Measurements from ENCODE around the gene SCN7A. TPM values are rescaled to one million over a fixed set of nuclear protein-coding genes. Genes with fewer than 3 reads are reported as not detected.
A peak's percentile ranks its signal among the peaks of the same experiment; 100 is the strongest.
"Not testable (repeated sequence)": the region's sequence is repeated elsewhere in the genome, so short reads cannot be mapped to it uniquely, and the experiment has no call there.

SCN7A gene
- total RNA-seq, 2 donors from 2014 or later: 0.18 to 0.29 TPM

- H3K9me3 Mint-ChIP-seq: no peaks in the 10 kb centered on the region
- H3K36me3 ChIP-seq (ENCODE audit: control insufficient read depth, insufficient read depth, low read length): no peaks in the 10 kb centered on the region
- H3K9ac ChIP-seq (ENCODE audit: extremely low read depth, low read length, poor library complexity, severe bottlenecking): no peak overlapping the region
- TF ChIP-seq CTCF (conservative IDR thresholded peaks at IDR 0.05): peak; percentile 81
- WGBS, 2 experiments (ENCODE audit: insufficient coverage in 1 of 2, insufficient read length in 1 of 2): 77 to 82% methylated on average over 3 of the region's 3 CpGs
- H3K4me3 Mint-ChIP-seq: no peak overlapping the region
- H3K27ac ChIP-seq (ENCODE audit: low read depth, low read length): no peak overlapping the region
- no peaks in the 10 kb centered on the region for H3K9me3 ChIP-seq (ENCODE audit: control insufficient read depth, low read length)
- no peaks in the 10 kb centered on the region for H3K4me1 Mint-ChIP-seq
- DNase-seq: no peak
- no peaks in the 10 kb centered on the region for H3K4me1 ChIP-seq (ENCODE audit: control insufficient read depth, insufficient read depth, low read length)
- H3K27ac Mint-ChIP-seq: no peak overlapping the region
- H3K27me3 ChIP-seq (ENCODE audit: control insufficient read depth, insufficient read depth, low read length, poor library complexity, severe bottlenecking): peaks cover 47% of the 10 kb centered on the region
- no peak overlapping the region for H3K4me3 ChIP-seq (ENCODE audit: low read length)
- H3K27me3 Mint-ChIP-seq (ENCODE audit: insufficient read depth): peaks cover 42% of the 10 kb centered on the region
- no peaks in the 10 kb centered on the region for H3K36me3 Mint-ChIP-seq (ENCODE audit: low read depth)
These were observed 132.5 kb downstream of the SCN7A start for GRCh38 chr2:166361351-166362153.

DNA sequence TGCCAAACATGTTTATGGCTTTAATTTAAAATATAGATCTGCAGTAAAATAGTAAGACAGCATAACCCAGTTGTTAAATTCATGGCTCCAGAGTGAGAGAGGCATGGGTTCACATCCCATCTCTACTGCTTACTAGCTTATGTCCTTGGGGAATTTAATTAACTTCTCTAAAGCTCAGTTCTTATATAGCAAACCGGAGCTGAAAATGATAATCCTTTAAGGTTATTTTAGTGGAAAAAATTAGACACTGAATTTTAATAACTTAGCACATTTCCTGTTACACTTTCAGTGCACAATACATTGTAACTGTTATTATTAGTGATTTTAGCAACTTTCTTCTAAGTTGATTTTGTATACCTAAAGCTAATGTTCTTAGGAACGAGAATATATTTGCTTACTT, 133.1 kb downstream of the SCN7A start:
- Mint-ChIP-seq H3K4me1 (no peaks in the 10 kb centered on the region), H3K4me3 (no peak overlapping the region), H3K9me3 (no peaks in the 10 kb centered on the region), H3K36me3 (ENCODE audit: low read depth) (no peaks in the 10 kb centered on the region), H3K27me3 (ENCODE audit: insufficient read depth) (peaks cover 35% of the 10 kb centered on the region), H3K27ac (no peak overlapping the region)
- H3K9me3 ChIP-seq (ENCODE audit: control insufficient read depth, low read length): no peaks in the 10 kb centered on the region
- H3K27me3 ChIP-seq (ENCODE audit: control insufficient read depth, insufficient read depth, low read length, poor library complexity, severe bottlenecking): peaks cover 42% of the 10 kb centered on the region
- H3K27ac ChIP-seq (ENCODE audit: low read depth, low read length): no peak overlapping the region
- TF ChIP-seq CTCF (conservative IDR thresholded peaks at IDR 0.05): no peak
- H3K36me3 ChIP-seq (ENCODE audit: control insufficient read depth, insufficient read depth, low read length): no peaks in the 10 kb centered on the region
- DNase-seq: no peak
- no CpG with 5 or more reads among the region's 2 CpGs for WGBS, 2 experiments (ENCODE audit: insufficient coverage in 1 of 2, insufficient read length in 1 of 2)
- no peaks in the 10 kb centered on the region for H3K4me1 ChIP-seq (ENCODE audit: control insufficient read depth, insufficient read depth, low read length)
- no peak overlapping the region for H3K9ac ChIP-seq (ENCODE audit: extremely low read depth, low read length, poor library complexity, severe bottlenecking)
- H3K4me3 ChIP-seq (ENCODE audit: low read length): no peak overlapping the region

DNA sequence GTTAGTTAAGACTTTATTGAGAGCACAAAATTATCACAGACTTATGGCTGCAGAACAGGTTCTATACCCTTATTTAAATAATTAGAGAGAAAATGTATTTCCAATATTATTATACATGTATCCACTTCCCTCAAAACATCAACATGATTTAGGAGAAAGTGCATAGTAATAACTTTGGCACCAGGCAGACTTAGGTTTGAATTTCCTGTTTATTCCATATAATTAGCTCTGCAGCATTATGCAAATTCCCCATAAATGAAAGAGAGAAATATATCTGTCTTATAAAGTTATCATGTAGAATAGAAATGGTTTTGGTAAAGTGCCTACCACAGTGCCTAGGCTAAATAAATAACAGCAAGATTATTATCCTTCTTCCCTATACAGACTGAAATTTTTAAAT, 133.6 kb downstream of the SCN7A start:
- no peaks in the 10 kb centered on the region for H3K9me3 ChIP-seq (ENCODE audit: control insufficient read depth, low read length)
- H3K4me1 Mint-ChIP-seq: no peaks in the 10 kb centered on the region
- H3K4me1 ChIP-seq (ENCODE audit: control insufficient read depth, insufficient read depth, low read length): no peaks in the 10 kb centered on the region
- no peak for TF ChIP-seq CTCF (conservative IDR thresholded peaks at IDR 0.05)
- H3K27ac Mint-ChIP-seq: no peak overlapping the region
- peaks cover 30% of the 10 kb centered on the region for H3K27me3 Mint-ChIP-seq (ENCODE audit: insufficient read depth)
- no peak overlapping the region for H3K4me3 Mint-ChIP-seq
- H3K36me3 Mint-ChIP-seq (ENCODE audit: low read depth): no peaks in the 10 kb centered on the region
- no peak overlapping the region for H3K4me3 ChIP-seq (ENCODE audit: low read length)
- H3K27me3 ChIP-seq (ENCODE audit: control insufficient read depth, insufficient read depth, low read length, poor library complexity, severe bottlenecking): peaks cover 37% of the 10 kb centered on the region
- H3K36me3 ChIP-seq (ENCODE audit: control insufficient read depth, insufficient read depth, low read length): no peaks in the 10 kb centered on the region
- no peak for DNase-seq
- no peak overlapping the region for H3K9ac ChIP-seq (ENCODE audit: extremely low read depth, low read length, poor library complexity, severe bottlenecking)
- no peak overlapping the region for H3K27ac ChIP-seq (ENCODE audit: low read depth, low read length)
- no peaks in the 10 kb centered on the region for H3K9me3 Mint-ChIP-seq

GRCh38 chr2:166357950-166358321, 136.1 kb downstream of the SCN7A start:
- not testable (repeated sequence) for H3K4me1 ChIP-seq (ENCODE audit: control insufficient read depth, insufficient read depth, low read length); H3K36me3 ChIP-seq (ENCODE audit: control insufficient read depth, insufficient read depth, low read length); H3K9me3 Mint-ChIP-seq; H3K9me3 ChIP-seq (ENCODE audit: control insufficient read depth, low read length); H3K4me3 Mint-ChIP-seq; H3K4me1 Mint-ChIP-seq; DNase-seq; H3K4me3 ChIP-seq (ENCODE audit: low read length); H3K27ac Mint-ChIP-seq; H3K36me3 Mint-ChIP-seq (ENCODE audit: low read depth); H3K9ac ChIP-seq (ENCODE audit: extremely low read depth, low read length, poor library complexity, severe bottlenecking); H3K27ac ChIP-seq (ENCODE audit: low read depth, low read length)
- H3K27me3 ChIP-seq (ENCODE audit: control insufficient read depth, insufficient read depth, low read length, poor library complexity, severe bottlenecking): peaks cover 16% of the 10 kb centered on the region
- peaks cover 11% of the 10 kb centered on the region for H3K27me3 Mint-ChIP-seq (ENCODE audit: insufficient read depth)
- WGBS, 2 experiments (ENCODE audit: insufficient coverage in 1 of 2, insufficient read length in 1 of 2): 87 to 100% methylated on average over 1 to 4 of the region's 4 CpGs

Measured in endodermal cell (in vitro differentiated cells).